ENCODE data around the gene C20orf144.

C20orf144 gene

GRCh38 chr20:33677991-33678702, 16.0 kb downstream of the C20orf144 start:
- DNase-seq = no peak

GRCh38 chr20:33679758-33680485, 17.8 kb downstream of the C20orf144 start:
- no peak for DNase-seq

GRCh38 chr20:33680686-33681085, 18.6 kb downstream of the C20orf144 start:
- DNase-seq = no peak

DNA sequence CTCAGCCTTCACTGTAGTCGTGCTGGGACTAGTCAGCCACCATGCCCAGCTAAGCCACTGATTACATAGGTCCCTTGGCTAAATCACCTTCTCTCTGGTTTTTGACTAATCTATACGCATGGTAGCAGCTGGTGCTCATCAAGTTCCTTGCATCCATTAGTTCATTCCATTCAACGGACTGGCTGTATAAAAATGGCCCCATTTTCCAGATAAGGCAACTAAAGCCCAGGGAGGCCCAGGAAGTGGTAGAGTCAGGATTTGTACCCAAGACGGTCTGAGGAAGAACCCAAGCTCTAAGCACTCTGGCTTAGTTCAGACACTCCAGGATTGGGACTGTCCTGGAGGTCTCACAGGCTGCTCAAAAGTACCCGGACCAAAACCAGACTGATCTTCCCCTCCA, 19.2 kb downstream of the C20orf144 start:
- DNase-seq = no peak

GRCh38 chr20:33681728-33682353, 19.7 kb downstream of the C20orf144 start:
- no peak for DNase-seq

- DNase-seq = no peak
Measured at GRCh38 chr20:33684533-33685327, 22.6 kb downstream of the C20orf144 start.

DNA sequence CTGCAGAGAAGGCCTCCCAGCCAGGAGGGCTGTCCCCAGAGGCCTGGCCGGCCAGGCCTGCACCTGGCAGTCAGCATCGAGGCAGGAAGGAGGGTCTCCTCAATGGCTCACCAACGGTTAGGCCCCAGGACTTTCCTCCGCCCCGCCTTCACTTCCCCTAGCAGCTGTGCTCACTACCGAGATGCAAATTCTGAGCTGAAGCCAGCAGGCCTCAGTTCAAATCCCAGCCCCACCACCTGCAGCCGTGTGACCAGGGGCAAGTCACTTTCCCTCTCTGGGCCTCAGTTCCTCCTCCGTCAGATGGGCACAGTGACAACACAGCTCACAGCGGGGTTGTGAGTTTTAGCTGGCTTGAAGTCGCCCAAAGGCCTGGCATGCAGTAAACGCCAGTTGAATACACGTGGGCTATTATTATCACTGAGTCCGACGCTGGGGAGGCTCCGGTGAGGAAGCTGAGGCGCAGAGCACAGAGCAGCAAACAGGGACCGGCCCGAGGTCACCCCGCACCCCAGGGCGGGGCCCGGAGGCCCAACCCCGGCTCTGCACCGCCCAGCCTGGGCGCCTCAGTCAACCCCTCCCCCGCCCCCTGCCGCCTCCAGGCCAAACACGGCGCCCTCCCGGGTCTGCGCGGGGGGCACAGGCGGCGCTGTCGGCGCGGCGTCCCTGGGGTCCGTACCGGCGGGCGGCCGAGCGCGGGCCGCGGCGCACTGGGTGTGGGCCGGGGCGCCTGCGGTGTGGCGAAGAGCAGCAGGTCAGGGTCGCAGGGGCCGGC, 23.4 kb downstream of the C20orf144 start:
- no peak for DNase-seq

DNA sequence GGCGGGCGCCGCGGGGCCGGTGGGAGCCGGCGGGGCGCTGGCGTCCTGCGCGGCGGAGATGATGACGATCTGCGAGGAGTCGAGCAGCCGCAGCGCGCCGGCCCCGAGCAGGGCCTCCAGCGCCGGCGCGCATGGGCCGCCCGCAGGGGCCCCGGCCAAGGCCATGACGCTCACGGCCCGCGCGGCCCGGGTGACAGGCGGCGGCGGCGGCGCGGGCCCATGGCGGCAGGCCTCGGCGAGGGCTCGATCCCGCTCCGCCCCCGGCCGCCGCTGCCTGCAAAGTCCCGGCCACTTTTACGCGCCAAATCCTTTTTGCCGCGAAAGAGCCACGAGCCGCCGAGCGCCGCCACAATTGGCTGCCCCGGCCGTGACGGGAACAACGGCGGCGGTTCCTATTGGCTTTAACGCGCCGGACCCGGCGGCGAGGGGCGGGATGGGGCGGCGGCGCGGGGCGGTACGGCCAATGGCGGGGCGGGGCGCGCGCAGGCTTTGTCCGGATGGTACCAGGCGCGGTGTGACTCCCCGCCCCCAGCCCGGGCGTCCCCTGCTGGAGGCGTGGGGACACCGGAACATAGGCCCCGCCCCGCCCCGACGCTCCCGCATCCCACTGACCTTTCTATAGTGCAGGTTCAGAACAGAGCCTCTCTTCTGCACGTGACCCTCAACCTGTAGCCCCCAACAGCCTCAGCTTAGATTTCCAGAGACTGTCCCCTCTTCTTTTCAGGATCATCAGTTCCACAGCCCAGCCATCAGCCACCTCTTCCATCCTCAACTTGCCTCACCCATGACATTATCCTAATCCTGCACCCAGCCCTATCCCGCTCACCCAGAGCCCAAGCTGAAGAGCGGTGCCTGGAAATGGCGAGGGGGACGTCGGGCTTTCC, 24.2 kb downstream of the C20orf144 start, which contains the start of gene E2F1:
Gene E2F1, minus strand, starts transcription at position 286 of the 884 bp plus-strand sequence. Its CDS starts 121 bp downstream, at position 165.
- peak; percentile 16 for DNase-seq

DNA sequence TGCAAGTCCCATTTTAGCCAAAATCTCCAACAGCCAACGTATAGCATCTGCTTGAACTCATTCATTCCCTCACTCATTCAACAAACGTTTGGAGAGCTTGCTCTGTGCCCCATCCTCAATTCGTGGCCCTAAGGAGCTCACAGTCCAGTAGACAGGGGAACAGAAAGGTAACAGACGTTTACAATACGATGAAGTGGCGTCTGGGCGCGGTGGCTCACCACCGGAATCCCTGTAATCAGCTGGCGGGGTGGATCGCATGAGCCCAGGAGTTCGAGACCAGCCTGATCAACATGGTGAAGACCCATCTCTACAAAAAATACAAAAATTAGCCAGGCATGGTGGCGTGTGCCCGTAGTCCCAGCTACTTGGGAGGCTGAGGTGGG, 24.8 kb downstream of the C20orf144 start:
- DNase-seq = no peak

- no peak for DNase-seq
Measured at GRCh38 chr20:33687370-33687915, 25.3 kb downstream of the C20orf144 start.

GRCh38 chr20:33687993-33688937, 26.1 kb downstream of the C20orf144 start:
- DNase-seq = no peak

GRCh38 chr20:33688938-33689424, 26.9 kb downstream of the C20orf144 start:
- no peak for DNase-seq

DNA sequence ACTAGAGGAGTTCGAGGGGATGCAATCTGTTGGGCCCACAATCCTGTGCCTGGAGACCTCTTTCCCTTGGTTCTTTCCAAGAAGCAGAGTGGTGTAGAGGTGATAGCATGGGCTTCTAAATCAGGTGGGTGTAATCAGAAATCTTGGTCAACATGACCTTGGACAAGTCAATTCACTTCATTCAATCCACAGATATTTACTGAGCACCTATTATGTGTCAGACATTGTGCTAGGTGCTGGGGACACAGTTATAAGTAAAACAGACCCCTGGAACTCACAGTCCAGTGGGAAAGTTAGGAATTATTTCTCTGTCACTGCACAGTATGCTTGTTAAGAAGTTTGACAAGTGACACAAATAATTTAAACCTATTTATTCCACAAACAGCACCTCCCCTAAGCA, 27.4 kb downstream of the C20orf144 start:
- no peak for DNase-seq

GRCh38 chr20:33689973-33690372, 27.8 kb downstream of the C20orf144 start:
- no peak for DNase-seq

DNA sequence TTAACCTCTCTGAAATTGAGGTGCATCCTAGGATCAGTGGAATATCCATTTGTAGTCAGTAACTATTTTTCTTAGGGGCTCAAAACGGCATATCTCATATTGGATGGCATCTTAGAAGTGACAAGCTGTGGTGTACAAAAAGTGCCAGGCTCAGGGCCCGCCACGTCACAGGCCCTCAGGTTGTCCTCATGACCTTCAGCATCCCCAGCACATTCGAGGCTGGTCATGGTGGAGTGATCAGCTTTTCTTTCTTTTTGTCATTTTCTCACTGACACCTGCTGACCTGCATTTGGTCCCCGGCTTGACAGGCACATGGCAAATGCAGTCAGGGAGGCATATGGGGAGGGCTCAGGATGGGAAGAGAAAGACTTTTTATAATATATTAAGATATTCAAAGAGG, 31.2 kb downstream of the C20orf144 start:
- DNase-seq = no peak

DNA sequence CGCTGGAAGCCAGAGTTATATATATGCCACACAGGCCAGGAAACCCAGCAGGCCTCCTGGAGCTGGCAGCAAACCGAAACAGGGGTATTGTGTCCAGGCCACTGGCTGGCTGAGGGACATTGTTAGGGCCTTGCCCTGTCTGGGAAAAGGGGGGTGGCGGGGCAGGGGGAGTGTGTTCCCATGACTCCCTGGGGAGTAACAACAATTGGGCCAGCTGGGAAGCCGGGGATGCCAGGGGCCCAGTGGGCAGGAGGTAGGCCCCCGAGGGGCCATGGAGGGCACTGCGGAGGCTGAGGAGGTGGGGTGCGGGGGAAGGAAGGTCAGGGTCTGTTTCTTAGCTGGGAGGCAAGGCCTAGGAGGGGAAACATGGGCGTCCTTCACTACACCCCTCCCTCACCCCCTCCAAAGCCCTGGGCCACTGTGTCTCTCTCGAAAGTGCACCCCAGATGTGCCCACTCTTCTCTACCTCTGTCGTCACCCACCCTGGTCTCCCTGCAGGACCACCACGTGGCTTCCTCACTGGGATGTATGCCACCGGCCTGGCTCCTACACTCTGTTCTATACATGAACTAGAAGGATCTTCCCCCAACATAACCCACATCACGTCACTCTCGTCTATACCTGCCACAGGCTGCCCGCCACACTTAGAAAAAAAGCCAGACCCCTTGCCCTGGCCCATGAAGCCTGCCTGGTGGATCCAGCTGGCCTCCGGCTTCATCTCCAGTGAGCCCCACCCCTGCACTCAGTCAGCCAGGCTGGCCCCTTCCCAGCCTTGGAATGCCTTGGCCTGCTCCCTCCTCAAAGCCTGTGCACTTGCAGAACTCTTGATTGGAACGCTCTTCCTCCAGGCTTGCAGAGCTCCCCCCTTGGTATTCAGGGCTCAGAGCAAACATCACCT, 31.9 kb downstream of the C20orf144 start:
- no peak for DNase-seq

DNA sequence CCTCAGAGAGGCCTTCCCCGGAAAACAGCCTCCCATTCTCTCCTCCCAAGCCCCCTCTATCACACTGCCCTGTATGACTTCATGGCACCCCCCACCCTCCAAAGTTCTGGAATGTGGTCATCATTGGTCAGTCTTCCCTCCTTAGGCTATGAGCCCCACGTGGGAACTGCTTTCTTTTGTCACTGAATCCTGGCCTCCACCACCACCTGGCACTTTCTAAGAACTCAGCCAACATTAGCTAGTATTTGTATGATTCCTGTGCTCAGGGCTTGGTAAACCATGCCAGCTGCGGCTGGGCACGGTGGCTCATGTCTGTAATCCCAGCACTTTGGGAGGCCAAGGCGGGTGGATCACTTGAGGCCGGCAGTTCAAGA, 32.5 kb downstream of the C20orf144 start:
- DNase-seq = no peak

DNA sequence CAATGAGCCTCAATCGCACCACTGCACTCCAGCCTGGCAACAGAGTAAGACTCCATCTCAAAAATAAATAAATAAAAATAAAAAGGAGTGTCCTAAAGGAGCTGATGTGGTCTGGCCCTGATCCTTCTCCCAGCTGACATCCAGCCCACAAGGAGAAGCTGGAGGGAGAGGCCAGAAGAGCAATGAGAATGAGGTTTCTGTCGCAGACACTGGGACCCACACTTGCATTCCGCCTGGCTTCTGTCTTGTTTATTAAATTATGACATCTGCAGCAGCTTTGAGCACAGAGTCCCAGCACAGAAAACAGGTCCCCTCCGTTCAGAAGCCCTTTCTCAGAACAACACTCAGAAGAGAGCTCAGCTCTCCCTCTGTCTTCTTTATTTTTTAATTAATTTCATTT, 34.3 kb downstream of the C20orf144 start:
- DNase-seq = no peak

DNA sequence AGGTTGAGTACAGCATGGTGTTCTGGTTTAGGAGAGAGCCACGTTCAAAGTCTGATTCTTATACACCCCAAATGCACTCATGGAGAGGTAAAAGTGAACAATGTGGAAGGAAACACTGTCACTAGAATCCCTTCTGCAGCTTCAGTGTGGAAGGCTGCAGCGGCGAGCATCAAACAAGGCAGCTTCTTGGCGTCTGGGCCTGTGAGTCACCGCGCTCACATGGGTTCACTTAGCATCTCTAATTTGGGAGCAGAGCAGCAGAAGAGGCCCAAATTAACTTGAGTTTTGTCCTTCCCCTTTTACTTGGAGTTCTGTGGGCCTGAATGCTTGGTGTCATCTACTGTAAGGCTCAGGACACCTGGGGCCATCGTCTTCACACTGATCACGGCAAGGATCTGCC, 35.0 kb downstream of the C20orf144 start:
- DNase-seq = no peak

Measured in cortex of kidney (tissue), 1 donor.